PFSK-1 (cell line): ENCODE data around the gene ACOT6.

ENCODE experiments used
- FOXP2 ChIP-seq: optimal IDR thresholded peaks from 2 replicates; pipeline ENCODE3; 2011; ENCODE audit warnings: borderline replicate concordance, control low read depth, inconsistent platforms; ENCODE audit not compliant: insufficient read depth; ENCODE audit errors: extremely low read length, extremely low read depth
- POLR2AphosphoS5 ChIP-seq: IDR thresholded peaks from 2 replicates; pipeline ENCODE4 v1.6.1; 2012; ENCODE audit warnings: low read depth, mild to moderate bottlenecking, control low read depth, low read length, moderate library complexity
- SIN3A ChIP-seq: IDR thresholded peaks from 2 replicates; pipeline ENCODE4 v1.6.1; 2012; ENCODE audit warnings: mild to moderate bottlenecking, low read length, moderate library complexity, borderline replicate concordance; ENCODE audit not compliant: insufficient read depth
- TAF1 ChIP-seq: IDR thresholded peaks from 2 replicates; pipeline ENCODE4 v1.6.1; 2012; ENCODE audit warnings: low read length, control low read depth, borderline replicate concordance; ENCODE audit not compliant: insufficient read depth
- TF ChIP-seq, protein P1 (sequence below), 2 experiments: IDR thresholded peaks; 2 replicates each; pipeline versions ENCODE4 v1.6.1 to v1.8.0; 2011 to 2012; ENCODE audit warnings: low read depth in 2 of 2, low read length in 2 of 2, control low read depth in 1 of 2, inconsistent platforms in 1 of 2, mild to moderate bottlenecking in 1 of 2, moderate library complexity in 1 of 2; ENCODE audit not compliant: insufficient read depth in 1 of 2

The ACOT6 gene

GRCh38 chr14:73576391-73576790 lies 35.9 kb upstream of the ACOT6 start:
- no peak for TF ChIP-seq POLR2AphosphoS5
- TF ChIP-seq SIN3A = no peak
- TF ChIP-seq FOXP2 = no peak
- TF ChIP-seq, protein P1, sequence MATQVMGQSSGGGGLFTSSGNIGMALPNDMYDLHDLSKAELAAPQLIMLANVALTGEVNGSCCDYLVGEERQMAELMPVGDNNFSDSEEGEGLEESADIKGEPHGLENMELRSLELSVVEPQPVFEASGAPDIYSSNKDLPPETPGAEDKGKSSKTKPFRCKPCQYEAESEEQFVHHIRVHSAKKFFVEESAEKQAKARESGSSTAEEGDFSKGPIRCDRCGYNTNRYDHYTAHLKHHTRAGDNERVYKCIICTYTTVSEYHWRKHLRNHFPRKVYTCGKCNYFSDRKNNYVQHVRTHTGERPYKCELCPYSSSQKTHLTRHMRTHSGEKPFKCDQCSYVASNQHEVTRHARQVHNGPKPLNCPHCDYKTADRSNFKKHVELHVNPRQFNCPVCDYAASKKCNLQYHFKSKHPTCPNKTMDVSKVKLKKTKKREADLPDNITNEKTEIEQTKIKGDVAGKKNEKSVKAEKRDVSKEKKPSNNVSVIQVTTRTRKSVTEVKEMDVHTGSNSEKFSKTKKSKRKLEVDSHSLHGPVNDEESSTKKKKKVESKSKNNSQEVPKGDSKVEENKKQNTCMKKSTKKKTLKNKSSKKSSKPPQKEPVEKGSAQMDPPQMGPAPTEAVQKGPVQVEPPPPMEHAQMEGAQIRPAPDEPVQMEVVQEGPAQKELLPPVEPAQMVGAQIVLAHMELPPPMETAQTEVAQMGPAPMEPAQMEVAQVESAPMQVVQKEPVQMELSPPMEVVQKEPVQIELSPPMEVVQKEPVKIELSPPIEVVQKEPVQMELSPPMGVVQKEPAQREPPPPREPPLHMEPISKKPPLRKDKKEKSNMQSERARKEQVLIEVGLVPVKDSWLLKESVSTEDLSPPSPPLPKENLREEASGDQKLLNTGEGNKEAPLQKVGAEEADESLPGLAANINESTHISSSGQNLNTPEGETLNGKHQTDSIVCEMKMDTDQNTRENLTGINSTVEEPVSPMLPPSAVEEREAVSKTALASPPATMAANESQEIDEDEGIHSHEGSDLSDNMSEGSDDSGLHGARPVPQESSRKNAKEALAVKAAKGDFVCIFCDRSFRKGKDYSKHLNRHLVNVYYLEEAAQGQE (IDR thresholded peaks at IDR 0.05; ENCODE audit: insufficient read depth in 1 of 2, low read depth in 2 of 2, low read length in 2 of 2) = no peak
- no peak for TF ChIP-seq TAF1

DNA sequence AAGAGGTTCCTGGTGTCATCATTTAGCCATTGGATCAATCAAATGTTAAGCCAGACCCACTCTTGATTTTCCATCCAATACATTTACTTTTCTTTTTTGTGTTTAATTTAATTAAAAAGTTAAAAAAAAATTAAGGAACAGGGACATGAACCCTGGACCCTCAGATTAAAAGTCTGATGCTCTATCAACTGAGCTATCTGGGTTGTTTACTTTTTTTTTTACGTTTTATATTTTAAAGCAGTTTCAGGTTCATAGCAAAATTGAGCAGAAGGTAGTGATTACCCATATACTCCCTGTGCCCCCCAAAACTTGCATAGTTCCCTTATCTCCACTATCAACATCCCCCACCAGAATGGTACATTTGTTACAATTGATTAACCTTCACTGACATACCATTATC lies 23.6 kb upstream of the ACOT6 start:
- TF ChIP-seq TAF1 (no peak), POLR2AphosphoS5 (no peak), SIN3A (no peak), FOXP2 (no peak)
- TF ChIP-seq, protein P1 (IDR thresholded peaks at IDR 0.05; ENCODE audit: insufficient read depth in 1 of 2, low read depth in 2 of 2, low read length in 2 of 2) = no peak

DNA sequence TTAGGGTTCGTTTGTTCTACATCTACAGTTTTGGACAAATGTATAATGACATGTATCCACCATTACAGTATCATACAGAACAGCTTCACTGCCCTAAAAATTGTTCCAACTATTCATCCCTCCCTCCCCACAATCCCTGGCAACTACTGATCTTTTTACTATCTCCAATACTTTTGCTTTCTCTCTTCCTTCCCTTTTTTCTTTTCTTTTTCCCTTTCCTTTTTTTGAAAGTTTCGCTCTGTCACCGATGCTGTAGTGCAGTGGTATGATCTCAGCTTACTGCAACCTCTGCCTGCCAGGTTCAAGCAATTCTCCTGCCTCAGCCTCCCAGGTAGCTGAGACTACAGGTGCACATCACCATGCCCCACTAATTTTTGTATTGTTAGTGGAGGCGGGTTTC lies 23.2 kb upstream of the ACOT6 start:
- TF ChIP-seq, protein P1 (IDR thresholded peaks at IDR 0.05; ENCODE audit: insufficient read depth in 1 of 2, low read depth in 2 of 2, low read length in 2 of 2) = no peak
- TF ChIP-seq SIN3A = no peak
- TF ChIP-seq POLR2AphosphoS5 = no peak
- no peak for TF ChIP-seq TAF1
- TF ChIP-seq FOXP2 = no peak

DNA sequence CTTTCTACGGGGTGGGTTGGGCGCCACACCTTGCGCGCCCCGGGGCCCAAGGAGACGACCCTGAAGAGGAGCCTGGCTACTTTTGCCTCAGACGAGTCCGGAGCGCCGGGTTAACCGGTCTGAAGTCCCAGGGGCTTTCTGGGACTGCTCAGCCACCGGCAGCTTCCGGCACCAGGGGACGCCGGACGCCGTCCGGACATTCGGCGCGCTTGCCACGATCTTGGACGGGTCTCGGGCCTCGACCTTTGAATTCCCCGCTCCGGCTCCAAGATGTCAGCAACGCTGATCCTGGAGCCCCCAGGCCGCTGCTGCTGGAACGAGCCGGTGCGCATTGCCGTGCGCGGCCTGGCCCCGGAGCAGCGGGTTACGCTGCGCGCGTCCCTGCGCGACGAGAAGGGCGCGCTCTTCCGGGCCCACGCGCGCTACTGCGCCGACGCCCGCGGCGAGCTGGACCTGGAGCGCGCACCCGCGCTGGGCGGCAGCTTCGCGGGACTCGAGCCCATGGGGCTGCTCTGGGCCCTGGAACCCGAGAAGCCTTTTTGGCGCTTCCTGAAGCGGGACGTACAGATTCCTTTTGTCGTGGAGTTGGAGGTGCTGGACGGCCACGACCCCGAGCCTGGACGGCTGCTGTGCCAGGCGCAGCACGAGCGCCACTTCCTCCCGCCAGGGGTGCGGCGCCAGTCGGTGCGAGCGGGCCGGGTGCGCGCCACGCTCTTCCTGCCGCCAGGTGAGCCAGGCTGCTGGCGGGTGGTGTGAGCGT lies 20.4 kb upstream of the ACOT6 start, which contains the start of gene ACOT4:
Gene ACOT4 (plus strand): TSS at position 184 of the 760 bp plus-strand sequence. CDS start 87 bp downstream, at position 271.
- TF ChIP-seq FOXP2 (no peak), TAF1 (no peak), SIN3A (no peak), POLR2AphosphoS5 (no peak)
- TF ChIP-seq, protein P1 (IDR thresholded peaks at IDR 0.05; ENCODE audit: insufficient read depth in 1 of 2, low read depth in 2 of 2, low read length in 2 of 2) = no peak
